Muscle of arm (tissue), 12 donors: ENCODE data around the gene USP37. TPM values are rescaled to one million over a fixed set of nuclear protein-coding genes. Genes with fewer than 3 reads are reported as not detected.

ENCODE experiments used
- DNase-seq: peaks from one replicate; pipeline ENCODE4 v3.0.0-alpha.2; 2013
- polyA plus RNA-seq, 12 donors: library from polyadenylated mRNA; unstranded; fragments of 120-200 nt; gene quantifications; one replicate each; pipeline ENCODE4 v1.2.1, GENCODE V29; 2013; ENCODE audit not compliant: insufficient read length in 12 of 12

USP37 gene
- polyA plus RNA-seq, 12 donors: 8.6 to 14.2 (median 11.8) TPM; not detected in 1

GRCh38 chr2:218431878-218432277 lies 136.3 kb downstream of the USP37 start:
- no peak for DNase-seq

- no peak for DNase-seq
Measured at GRCh38 chr2:218430721-218431120, 137.4 kb downstream of the USP37 start.

- DNase-seq: no peak
Measured at GRCh38 chr2:218429911-218430692, 138.0 kb downstream of the USP37 start.

- no peak for DNase-seq
Measured at GRCh38 chr2:218428846-218429558, 139.1 kb downstream of the USP37 start.

GRCh38 chr2:218427741-218428140 lies 140.4 kb downstream of the USP37 start:
- no peak for DNase-seq

GRCh38 chr2:218425531-218425930 lies 142.6 kb downstream of the USP37 start:
- no peak for DNase-seq

- no peak for DNase-seq
Measured at GRCh38 chr2:218423584-218423983, 144.6 kb downstream of the USP37 start.

- no peak for DNase-seq
Measured at GRCh38 chr2:218422403-218423086, 145.6 kb downstream of the USP37 start.

- DNase-seq: no peak
Measured at GRCh38 chr2:218421027-218421426, 147.1 kb downstream of the USP37 start.

- DNase-seq: no peak
Measured at GRCh38 chr2:218419630-218420216, 148.4 kb downstream of the USP37 start.

GRCh38 chr2:218418717-218419458 lies 149.3 kb downstream of the USP37 start, which contains the start of gene VIL1:
VIL1 (plus strand) TSS chr2:218419123; CDS start chr2:218423779, 4,656 bp downstream.
- DNase-seq: no peak

- no peak for DNase-seq
Measured at GRCh38 chr2:218418321-218418716, 149.8 kb downstream of the USP37 start.

GRCh38 chr2:218407717-218408116 lies 160.4 kb downstream of the USP37 start:
- DNase-seq: no peak

- DNase-seq: peak; percentile 64
Measured at GRCh38 chr2:218406949-218407618, 161.1 kb downstream of the USP37 start.

- peak; percentile 88 for DNase-seq
Measured at GRCh38 chr2:218406209-218406948, 161.8 kb downstream of the USP37 start.

GRCh38 chr2:218405746-218406208 lies 162.4 kb downstream of the USP37 start:
- no peak for DNase-seq

- DNase-seq: no peak
Measured at GRCh38 chr2:218405086-218405745, 162.9 kb downstream of the USP37 start.

- no peak for DNase-seq
Measured at GRCh38 chr2:218404351-218405085, 163.6 kb downstream of the USP37 start.

GRCh38 chr2:218403810-218404209 lies 164.3 kb downstream of the USP37 start:
- DNase-seq: no peak
